GM19193 (cell line): ENCODE results near the gene RFWD3.

Source experiments
- POLR2A ChIP-seq: IDR thresholded peaks from 4 replicates; pipeline ENCODE4 v1.6.1; 2011; ENCODE audit not compliant: insufficient read depth, insufficient read length; ENCODE audit errors: extremely low read depth

The RFWD3 gene

DNA sequence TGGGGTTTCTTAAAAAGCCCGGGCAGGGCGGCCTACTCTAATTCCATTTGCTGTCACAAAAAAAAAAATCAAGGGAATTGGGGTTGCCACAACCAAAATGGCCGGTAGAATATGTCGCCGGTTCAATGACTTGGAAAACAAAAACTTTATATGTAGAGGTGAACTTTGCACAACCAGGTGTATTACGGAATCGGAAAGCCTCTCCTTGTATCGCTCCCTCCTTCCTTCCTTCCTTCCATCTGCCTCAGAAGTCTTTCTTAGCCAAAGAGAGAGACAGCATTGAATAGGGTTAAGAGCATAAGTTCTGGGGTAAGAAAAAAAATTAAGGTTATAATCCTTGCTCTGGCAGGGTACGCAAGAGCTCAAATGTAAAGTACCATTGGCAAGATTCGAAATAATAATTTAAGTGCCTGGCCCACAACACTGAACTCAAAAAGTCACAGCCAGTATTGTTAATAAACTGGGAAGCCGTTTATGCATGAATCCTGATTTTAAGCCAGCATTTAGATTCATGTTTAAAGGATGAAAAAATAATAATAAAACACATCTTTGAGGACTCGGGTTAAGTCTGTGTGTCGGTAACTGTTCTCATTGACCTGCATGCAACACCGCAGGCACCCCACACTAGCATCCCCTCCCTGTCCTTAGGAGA lies 59.2 kb downstream of the RFWD3 start:
- no peak for TF ChIP-seq POLR2A

DNA sequence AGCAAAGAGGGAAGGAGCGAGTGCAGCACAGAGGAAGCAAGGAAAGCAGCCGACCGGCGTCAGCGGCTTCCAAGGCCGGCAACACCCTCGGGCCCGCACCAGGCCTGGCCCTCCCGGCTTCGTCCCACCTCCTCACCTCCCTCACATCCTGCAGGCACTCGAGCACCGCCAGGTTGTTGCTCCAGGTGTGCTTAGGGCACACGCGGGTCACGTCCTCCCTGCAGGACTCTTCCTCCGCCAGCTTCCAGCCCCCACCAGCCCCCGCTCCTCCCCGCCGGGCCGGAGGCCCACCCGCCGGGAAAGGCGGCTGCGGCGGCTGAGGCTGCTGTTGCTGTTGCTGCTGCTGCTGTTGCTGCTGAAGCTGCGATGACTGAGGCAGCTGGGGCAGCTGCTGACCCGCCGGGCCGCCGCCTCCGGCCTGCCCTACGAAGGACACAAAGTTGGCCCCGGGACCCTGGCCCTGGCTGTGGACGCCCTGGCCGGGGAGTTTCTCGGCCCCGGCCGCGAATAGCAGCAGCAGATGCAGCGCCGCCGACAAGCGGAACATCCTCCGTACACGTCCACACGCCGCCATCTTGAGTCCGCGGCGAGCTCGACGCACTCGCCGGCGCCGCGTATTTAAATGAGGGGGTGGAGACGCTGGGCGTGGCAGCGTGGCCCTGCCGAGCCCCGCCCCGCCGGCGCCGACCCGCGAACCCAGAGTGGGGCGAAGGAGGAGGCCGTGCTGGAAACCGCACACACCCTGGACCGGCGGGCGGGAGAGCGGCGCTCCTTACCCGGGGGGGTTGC lies 60.0 kb downstream of the RFWD3 start, which contains the start of gene GLG1:
GLG1 (minus strand) TSS at position 594 of the 789 bp plus-strand sequence; CDS start at position 574, 20 bp downstream.
- peak; percentile 99 for TF ChIP-seq POLR2A

DNA sequence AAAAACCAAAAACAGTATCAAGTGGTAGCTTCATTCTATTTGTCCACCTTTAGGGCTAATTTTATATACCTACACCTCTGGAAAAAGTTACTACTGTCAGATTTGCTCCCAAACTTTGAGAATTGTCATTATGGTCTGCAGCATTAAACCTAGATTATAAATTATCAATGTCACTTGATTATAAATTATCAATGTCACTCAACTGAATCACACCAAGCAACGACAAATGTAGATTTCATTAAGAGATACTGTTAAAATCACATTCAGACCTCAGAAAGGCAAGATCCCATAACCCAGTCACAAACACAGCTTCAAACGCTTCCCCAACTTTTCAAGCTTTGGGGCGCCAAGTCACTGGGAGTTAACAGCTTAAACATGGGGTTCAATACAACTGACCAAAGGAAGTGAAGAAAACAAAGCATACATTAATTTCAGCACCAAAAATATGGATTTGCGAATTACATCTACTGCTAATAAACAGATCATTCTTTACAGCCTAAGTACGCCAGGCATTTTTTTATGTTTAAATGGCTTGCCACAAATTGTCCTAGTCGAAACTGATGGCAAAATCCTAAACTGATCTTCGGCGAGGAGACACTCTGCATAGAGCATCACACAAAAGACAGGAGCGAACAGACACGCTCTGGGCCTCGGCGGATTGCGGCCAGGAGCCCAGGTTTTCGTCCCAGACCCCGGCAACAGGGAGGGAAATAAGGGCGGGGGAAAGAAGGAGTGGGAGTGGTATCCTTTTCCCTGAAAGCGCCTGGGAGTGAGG lies 60.7 kb downstream of the RFWD3 start:
- no peak for TF ChIP-seq POLR2A

DNA sequence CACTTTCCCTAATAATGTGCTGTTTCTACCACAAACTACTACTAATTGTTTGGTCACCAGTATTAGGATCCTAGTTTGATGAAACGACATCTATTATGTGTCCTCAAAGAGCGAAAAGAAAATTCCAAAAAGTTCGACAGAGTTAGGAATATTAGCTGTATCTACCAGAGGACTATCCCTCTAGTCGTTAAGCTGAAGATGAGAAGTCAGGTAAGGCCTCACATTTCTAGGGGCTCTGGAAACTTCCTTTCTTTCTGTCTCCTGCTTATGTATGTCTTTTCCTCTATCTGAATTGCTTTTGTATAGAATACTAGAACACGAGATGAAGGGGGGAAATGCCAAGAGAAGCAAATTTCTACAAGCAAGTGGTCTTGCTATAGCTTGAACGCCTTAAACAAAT lies 61.3 kb downstream of the RFWD3 start:
- no peak for TF ChIP-seq POLR2A

DNA sequence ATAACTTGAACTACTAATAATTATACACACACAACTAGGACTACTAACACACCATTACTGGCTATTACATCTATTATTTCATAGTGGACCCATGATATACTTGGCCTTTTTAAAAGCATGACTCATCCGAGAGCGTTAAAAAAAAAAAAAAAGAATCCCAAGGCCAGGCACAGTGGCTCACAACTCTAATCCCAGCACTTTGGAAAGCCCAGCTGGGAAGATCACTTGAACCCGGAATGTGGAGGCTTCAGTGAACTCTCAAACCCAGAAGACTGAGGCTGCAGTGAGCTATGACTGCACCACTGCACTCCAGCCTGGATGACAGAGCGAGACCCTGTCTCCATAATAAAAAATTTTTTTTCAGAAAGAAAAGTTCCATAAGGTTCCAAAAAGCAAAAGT lies 62.8 kb downstream of the RFWD3 start:
- TF ChIP-seq POLR2A = no peak

DNA sequence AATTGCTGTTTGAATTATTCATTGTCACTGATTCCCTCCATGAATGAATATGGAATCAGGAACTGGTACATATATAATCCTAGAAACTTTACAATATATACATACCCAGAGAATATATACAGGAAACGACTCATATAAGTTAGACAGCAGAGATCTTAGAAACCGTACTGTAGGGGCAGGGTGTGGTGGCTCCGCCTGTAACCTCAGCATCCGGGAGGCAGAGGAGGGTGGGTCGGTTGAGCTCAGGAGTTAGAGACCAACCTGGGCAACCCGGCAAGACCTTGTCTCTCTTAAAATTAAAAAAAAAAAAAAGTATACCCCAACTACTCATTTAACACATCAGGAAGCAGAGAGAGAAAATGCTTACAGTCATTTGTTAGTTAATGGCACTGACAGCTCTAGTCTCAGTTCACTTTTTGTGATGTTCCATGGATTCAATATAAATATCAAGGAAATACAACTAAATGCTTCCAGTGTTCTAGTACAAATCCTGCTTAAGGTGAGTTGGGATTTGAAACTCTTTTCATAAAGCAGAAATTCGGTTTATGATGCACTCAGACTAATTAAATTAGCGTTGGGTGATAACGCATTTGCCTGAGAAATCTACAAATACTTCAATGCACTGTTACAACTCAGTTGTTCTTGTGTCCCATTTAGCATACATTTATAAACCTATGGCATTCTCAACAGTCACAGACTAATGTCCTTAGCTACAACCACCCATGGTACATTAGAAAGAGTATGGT lies 65.4 kb downstream of the RFWD3 start:
- no peak for TF ChIP-seq POLR2A

DNA sequence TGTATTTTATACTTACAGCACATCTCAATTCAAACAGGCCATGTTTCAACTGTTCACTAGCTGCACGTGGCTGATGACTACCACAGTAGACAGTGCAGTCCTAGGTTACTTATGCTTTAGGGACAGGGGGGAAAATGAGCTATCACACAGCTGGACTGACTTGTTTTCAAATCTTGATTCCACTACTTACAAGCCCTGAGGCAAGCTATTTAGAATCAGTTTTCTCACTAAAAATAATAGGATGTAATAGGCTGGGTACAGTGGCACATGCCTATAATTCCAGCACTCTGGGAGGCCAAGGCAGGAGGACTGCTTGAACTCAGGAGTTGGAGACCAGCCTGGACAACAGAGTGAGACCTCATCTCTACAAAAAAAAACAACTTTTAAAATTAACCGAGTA lies 70.1 kb downstream of the RFWD3 start:
- TF ChIP-seq POLR2A = no peak

DNA sequence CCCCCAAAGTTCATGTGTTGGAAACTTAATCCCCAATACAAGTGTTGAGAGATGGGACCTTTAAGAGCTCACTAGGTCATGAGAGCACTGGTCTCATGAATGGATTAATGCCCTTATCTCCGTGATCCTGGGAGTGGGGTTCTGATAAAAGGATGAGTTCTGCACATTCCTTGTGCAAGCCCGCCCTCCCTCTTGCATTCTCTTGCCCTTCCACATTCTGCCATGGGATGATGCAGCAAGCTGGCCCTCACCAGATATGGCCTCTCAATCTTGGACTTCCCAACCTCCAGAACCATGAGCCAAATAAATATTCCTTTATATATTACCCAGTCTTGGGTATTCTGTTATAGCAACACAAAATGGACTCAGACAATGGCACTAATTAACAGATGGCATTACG lies 73.8 kb downstream of the RFWD3 start:
- TF ChIP-seq POLR2A = no peak

DNA sequence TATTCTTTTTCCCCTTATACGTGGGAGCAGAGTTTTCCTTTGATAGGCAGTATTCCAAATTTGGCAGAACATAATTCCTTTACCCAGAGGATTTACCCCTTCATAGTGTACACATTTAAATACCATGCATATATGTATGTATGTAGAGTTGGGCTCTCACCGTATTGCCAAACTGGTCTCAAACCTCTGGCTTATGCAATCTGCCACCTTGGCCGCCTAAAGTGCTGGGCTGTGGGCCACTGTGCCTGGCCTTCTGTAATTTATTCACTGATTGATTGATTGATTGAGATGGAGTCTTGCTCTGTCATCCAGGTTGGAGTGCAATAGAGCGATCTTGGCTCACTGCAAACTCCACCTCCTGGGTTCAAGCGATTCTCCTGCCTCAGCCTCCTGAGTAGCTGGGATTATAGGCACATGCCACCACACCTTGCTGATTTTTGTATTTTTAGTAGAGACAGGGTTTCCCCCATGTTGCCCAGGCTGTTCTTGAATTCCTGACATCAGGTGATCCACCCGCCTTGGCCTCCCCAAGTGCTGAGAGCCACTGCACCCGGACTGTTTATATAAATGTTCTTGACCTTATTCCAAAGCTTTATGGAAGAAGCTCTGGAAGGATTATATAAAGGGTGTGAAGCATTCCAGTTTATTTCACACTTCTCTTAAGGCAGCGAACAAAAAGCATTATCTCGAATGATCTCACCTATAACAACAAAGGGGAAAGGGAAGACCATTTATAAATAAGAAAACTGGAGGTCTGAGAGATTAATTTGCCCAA lies 74.6 kb downstream of the RFWD3 start:
- TF ChIP-seq POLR2A = no peak

DNA sequence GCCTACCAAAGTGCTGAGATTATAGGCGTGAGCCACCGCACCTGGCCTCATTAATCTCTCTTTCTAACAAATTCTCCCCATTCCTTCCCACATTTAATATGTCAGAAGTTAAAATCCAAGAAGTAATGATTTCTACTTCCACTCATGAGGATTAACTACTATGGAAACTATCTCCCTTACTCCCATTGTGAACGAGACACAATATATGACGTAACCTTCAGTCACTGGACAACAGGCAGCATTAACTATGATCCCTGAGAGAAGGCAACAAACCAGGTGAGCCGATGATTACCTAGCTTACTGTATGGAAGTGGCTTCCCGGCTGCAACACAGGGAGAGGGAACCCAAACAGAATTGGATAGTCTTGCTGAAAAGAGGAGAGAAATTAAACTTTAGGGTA lies 79.7 kb downstream of the RFWD3 start:
- TF ChIP-seq POLR2A = no peak

DNA sequence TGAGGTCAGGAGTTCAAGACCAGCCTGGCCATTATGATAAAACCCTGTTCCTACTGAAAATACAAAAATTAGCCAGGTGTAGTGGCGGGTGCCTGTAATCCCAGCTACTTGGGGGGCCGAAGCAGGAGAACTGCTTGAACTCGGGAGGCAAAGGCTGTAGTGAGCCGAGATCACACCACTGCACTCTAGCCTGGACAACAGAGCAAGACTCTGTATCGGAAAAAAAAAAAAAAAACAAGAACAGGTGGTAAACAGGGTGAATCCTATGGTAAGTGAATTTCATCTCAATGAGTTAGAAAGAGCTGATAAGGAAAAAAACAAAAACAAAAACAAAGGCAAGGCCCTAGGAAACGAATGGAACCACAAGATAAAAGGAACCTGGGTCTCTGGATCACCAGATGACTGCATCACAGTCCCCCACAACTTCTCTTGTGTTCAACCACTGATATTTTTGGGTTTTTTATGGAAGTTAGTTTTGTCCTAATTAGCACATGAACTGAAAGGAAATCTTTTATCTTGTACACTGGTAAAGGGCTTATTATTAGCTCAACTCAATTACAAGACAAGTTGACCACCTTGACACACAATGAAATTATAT lies 80.7 kb downstream of the RFWD3 start:
- TF ChIP-seq POLR2A = no peak

DNA sequence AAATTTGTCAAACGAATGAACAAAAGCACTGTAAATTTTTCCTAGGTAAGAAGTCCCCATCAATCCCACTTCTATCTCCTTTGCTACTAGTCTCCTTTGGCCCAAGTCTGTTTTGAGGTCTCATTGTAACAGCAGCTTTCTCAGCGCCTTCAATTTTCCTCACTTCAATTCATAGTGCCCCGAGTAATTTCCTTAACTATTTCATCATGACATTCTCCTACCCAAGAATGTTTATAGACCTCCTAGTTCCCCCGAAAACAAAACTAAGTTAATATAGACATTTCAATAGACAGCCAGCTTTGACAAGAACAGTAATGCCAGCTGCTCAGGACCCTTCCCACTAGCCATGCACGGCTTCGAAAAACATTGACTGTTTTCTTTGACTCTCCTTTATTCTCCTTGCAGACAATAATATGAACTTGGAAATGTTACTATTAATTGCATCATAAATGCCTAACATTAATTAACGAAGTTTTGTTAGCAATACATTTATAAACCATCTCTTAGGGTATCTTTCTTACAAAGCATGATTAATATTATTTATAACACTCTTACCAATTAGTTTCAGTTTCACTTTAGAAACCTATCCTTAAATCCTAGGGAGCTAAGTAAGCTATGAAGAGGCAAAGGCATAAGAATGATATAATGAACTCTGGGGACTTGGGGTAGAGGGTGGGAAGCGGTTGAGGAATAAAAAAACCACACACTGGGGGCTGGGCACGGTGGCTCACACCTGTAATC lies 82.6 kb downstream of the RFWD3 start:
- TF ChIP-seq POLR2A = no peak

DNA sequence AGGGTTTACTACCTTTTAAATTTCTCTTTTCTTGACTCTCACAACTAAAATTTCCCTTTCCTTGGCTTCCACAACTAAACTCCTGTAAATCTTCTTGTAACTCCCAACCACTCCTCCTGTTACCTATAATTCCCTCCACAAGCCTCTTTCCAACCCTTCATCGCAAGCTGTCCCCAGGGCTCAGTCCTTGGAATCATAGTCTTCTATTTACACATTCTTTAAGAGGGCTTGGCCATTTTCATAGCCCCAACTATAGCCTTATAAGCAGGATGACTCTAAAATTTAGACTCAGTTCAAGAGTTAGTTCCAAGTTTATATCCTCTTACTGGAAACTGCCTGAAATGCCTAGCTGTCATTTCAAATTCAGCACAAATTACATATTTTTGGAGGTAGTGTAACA lies 83.7 kb downstream of the RFWD3 start:
- TF ChIP-seq POLR2A = no peak
